NCI-H146 (cell line): ENCODE measurements around the gene KRTAP2-4.
A peak's percentile ranks its signal among the peaks of the same experiment; 100 is the strongest.
"Not testable (repeated sequence)": the region's sequence is repeated elsewhere in the genome, so short reads cannot be mapped to it uniquely, and the experiment has no call there.

ENCODE experiments used
- DNase-seq: peaks from one replicate; lab custom pipeline; 2025; lab: John Stamatoyannopoulos, UW

The KRTAP2-4 gene

GRCh38 chr17:41071606-41072360, 6.1 kb upstream of the KRTAP2-4 start:
- DNase-seq = peak; percentile 62

- no peak for DNase-seq
Observed at GRCh38 chr17:41069031-41069430, 3.4 kb upstream of the KRTAP2-4 start.

- no peak for DNase-seq
Observed at GRCh38 chr17:41067281-41067680, 1.6 kb upstream of the KRTAP2-4 start.

- DNase-seq = not testable (repeated sequence)
Observed at GRCh38 chr17:41065016-41065689, 526 bp downstream of the KRTAP2-4 start.

GRCh38 chr17:41064301-41064700, 1.4 kb downstream of the KRTAP2-4 start:
- DNase-seq = no peak

- no peak for DNase-seq
Observed at GRCh38 chr17:41063449-41063848, 2.2 kb downstream of the KRTAP2-4 start.

- DNase-seq = no peak
Observed at GRCh38 chr17:41061964-41062363, 3.7 kb downstream of the KRTAP2-4 start.

- DNase-seq = peak; percentile 57
Observed at GRCh38 chr17:41060052-41060604, 5.6 kb downstream of the KRTAP2-4 start, which contains the start of gene KRTAP2-3. Gene KRTAP2-3, minus strand, starts transcription at chr17:41060114. Its CDS starts 64 bp downstream, at chr17:41060050.

- DNase-seq = peak; percentile 87
Observed at GRCh38 chr17:41059276-41060051, 6.2 kb downstream of the KRTAP2-4 start.

GRCh38 chr17:41058741-41059140, 6.9 kb downstream of the KRTAP2-4 start:
- DNase-seq = peak; percentile 31

GRCh38 chr17:41057547-41057946, 8.1 kb downstream of the KRTAP2-4 start:
- no peak for DNase-seq

GRCh38 chr17:41055130-41055529, 10.5 kb downstream of the KRTAP2-4 start, which contains the start of gene KRTAP2-2:
Gene KRTAP2-2, minus strand, starts transcription at chr17:41055230. Its CDS starts 19 bp downstream, at chr17:41055211.
- not testable (repeated sequence) for DNase-seq

GRCh38 chr17:41054556-41054955, 11.1 kb downstream of the KRTAP2-4 start:
- DNase-seq = not testable (repeated sequence)

- no peak for DNase-seq
Observed at GRCh38 chr17:41054025-41054424, 11.7 kb downstream of the KRTAP2-4 start.

GRCh38 chr17:41052566-41052965, 13.1 kb downstream of the KRTAP2-4 start:
- DNase-seq = no peak

- no peak for DNase-seq
Observed at GRCh38 chr17:41049110-41049509, 16.6 kb downstream of the KRTAP2-4 start.

- no peak for DNase-seq
Observed at GRCh38 chr17:41048441-41048840, 17.2 kb downstream of the KRTAP2-4 start.

- peak; percentile 47 for DNase-seq
Observed at GRCh38 chr17:41046735-41047465, 18.8 kb downstream of the KRTAP2-4 start, which contains the start of gene KRTAP2-1. Gene KRTAP2-1, minus strand, starts transcription at chr17:41047316. Its CDS starts 49 bp downstream, at chr17:41047267.

- no peak for DNase-seq
Observed at GRCh38 chr17:41042953-41043352, 22.7 kb downstream of the KRTAP2-4 start.

- DNase-seq = peak; percentile 60
Observed at GRCh38 chr17:41040783-41041571, 24.7 kb downstream of the KRTAP2-4 start, which contains the start of gene KRTAP1-1. Gene KRTAP1-1, minus strand, starts transcription at chr17:41041450. Its CDS starts 53 bp downstream, at chr17:41041397.
